IMR-90 (cell line): ENCODE measurements around the gene KLHL29.

Experiments used
- BHLHE40 ChIP-seq: fragments of 150-350 bp; IDR thresholded peaks from 2 replicates; pipeline ENCODE4 v1.6.1; 2016; ENCODE audit warnings: mild to moderate bottlenecking, low read depth, low read length
- CEBPB ChIP-seq: IDR thresholded peaks from 2 replicates; pipeline ENCODE4 v1.6.1; 2012; ENCODE audit warnings: low read depth, low read length, improper control_type of control experiment
- CHD1 ChIP-seq: IDR thresholded peaks from 2 replicates; pipeline ENCODE4 v1.6.1; 2012; ENCODE audit warnings: low read depth, low read length, improper control_type of control experiment
- CTCF ChIP-seq: conservative IDR thresholded peaks from 2 replicates; pipeline ENCODE4 v1.5.1; 2012; ENCODE audit warnings: mild to moderate bottlenecking, low read depth, low read length, improper control_type of control experiment
- MAFK ChIP-seq: IDR thresholded peaks from 2 replicates; pipeline ENCODE4 v1.6.1; 2012; ENCODE audit warnings: low read depth, low read length, improper control_type of control experiment
- POLR2A ChIP-seq: IDR thresholded peaks from 2 replicates; pipeline ENCODE4 v1.6.1; 2012; ENCODE audit warnings: mild to moderate bottlenecking, low read depth, low read length
- RCOR1 ChIP-seq: IDR thresholded peaks from 2 replicates; pipeline ENCODE4 v1.6.1; 2012; ENCODE audit warnings: mild to moderate bottlenecking, low read length, improper control_type of control experiment; ENCODE audit not compliant: insufficient replicate concordance
- RFX5 ChIP-seq: IDR thresholded peaks from 2 replicates; pipeline ENCODE4 v1.8.0; 2012; ENCODE audit warnings: low read depth, mild to moderate bottlenecking, low read length, moderate library complexity

DNA sequence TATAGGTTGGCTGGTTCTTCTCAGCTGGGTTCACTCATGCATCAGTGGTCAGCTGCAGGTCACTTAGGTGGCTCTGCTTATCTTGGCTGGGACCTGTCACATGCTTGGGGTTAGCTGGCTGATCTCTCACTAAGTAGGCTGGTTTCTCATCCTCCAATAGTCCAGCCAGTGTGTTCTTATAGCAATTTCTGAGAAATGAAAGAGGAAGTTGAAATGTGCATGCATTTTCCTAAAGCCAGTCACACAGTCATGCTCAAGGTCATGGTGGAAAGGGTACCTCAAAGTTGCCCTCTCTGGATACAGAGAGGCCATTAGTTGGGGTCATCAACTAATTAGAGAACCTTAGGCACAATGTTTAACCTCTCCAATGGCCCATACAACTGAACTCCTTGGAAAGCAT, 64.4 kb downstream of the KLHL29 start:
- TF ChIP-seq CTCF (no peak), MAFK (no peak), RCOR1 (no peak), RFX5 (no peak), POLR2A (no peak), BHLHE40 (no peak), CHD1 (no peak), CEBPB (no peak)
